H1 (cell line): ENCODE results near the gene KLHL5.

ENCODE experiments used
- BCL11A ChIP-seq, 2 experiments: IDR thresholded peaks; one replicate each; pipeline ENCODE4 v1.6.1; 2011; ENCODE audit warnings: low read depth in 2 of 2, low read length in 2 of 2, mild to moderate bottlenecking in 2 of 2
- BRCA1 ChIP-seq: IDR thresholded peaks from 2 replicates; pipeline ENCODE4 v1.6.1; 2012; ENCODE audit warnings: low read depth, low read length, improper control_type of control experiment
- ZNF274 ChIP-seq: IDR thresholded peaks from 2 replicates; pipeline ENCODE4 v1.7.0; 2012; ENCODE audit warnings: low read length, borderline replicate concordance; ENCODE audit errors: extremely low read depth

- no peak for TF ChIP-seq BRCA1
- TF ChIP-seq ZNF274 = no peak
- TF ChIP-seq BCL11A (IDR thresholded peaks at IDR 0.05; ENCODE audit: low read depth in 2 of 2, low read length in 2 of 2) = no peak
Observed at GRCh38 chr4:39032218-39033085, 29.6 kb upstream of the KLHL5 start, which contains the start of gene TMEM156.
